CD4-positive, alpha-beta T cell treated with Interleukin-10 for 1 hour (primary cell): ENCODE measurements around the gene FOXQ1.
"Not testable (repeated sequence)": the region's sequence is repeated elsewhere in the genome, so short reads cannot be mapped to it uniquely, and the experiment has no call there.

Experiments used
- DNase-seq: peaks from one replicate; pipeline ENCODE4 v3.0.0-alpha.2; 2020

FOXQ1 gene

GRCh38 chr6:1324936-1325335 is 13.0 kb downstream of the FOXQ1 start:
- DNase-seq = no peak

- DNase-seq = no peak
These were observed 13.8 kb downstream of the FOXQ1 start for GRCh38 chr6:1325461-1326309.

- no peak for DNase-seq
These were observed 14.7 kb downstream of the FOXQ1 start for GRCh38 chr6:1326535-1327121.

GRCh38 chr6:1327630-1328029 is 15.7 kb downstream of the FOXQ1 start:
- DNase-seq = no peak

GRCh38 chr6:1328129-1328800 is 16.4 kb downstream of the FOXQ1 start:
- no peak for DNase-seq

- no peak for DNase-seq
These were observed 17.8 kb downstream of the FOXQ1 start for GRCh38 chr6:1329708-1330107.

- no peak for DNase-seq
These were observed 22.8 kb downstream of the FOXQ1 start for GRCh38 chr6:1334684-1335083.

- DNase-seq = no peak
These were observed 23.6 kb downstream of the FOXQ1 start for GRCh38 chr6:1335367-1336037.

GRCh38 chr6:1336246-1336843 is 24.4 kb downstream of the FOXQ1 start:
- DNase-seq = no peak

GRCh38 chr6:1337791-1338190 is 25.9 kb downstream of the FOXQ1 start:
- no peak for DNase-seq

- no peak for DNase-seq
These were observed 34.2 kb downstream of the FOXQ1 start for GRCh38 chr6:1346101-1346500.

- no peak for DNase-seq
These were observed 34.7 kb downstream of the FOXQ1 start for GRCh38 chr6:1346558-1347091.

GRCh38 chr6:1347161-1347560 is 35.3 kb downstream of the FOXQ1 start:
- DNase-seq = no peak

- no peak for DNase-seq
These were observed 36.8 kb downstream of the FOXQ1 start for GRCh38 chr6:1348675-1349074.

GRCh38 chr6:1349655-1350054 is 37.8 kb downstream of the FOXQ1 start:
- DNase-seq = no peak

GRCh38 chr6:1351381-1352008 is 39.6 kb downstream of the FOXQ1 start:
- no peak for DNase-seq

- DNase-seq = not testable (repeated sequence)
These were observed 43.2 kb downstream of the FOXQ1 start for GRCh38 chr6:1355068-1355467.

GRCh38 chr6:1361717-1362116 is 49.8 kb downstream of the FOXQ1 start:
- DNase-seq = not testable (repeated sequence)

- DNase-seq = no peak
These were observed 50.7 kb downstream of the FOXQ1 start for GRCh38 chr6:1362643-1363042.

GRCh38 chr6:1363298-1363697 is 51.4 kb downstream of the FOXQ1 start:
- DNase-seq = no peak

- DNase-seq = no peak
These were observed 52.1 kb downstream of the FOXQ1 start for GRCh38 chr6:1363729-1364572.
